ENCODE data around the gene TSC2. TPM values are rescaled to one million over a fixed set of nuclear protein-coding genes. Genes with fewer than 3 reads are reported as not detected.
A peak's percentile ranks its signal among the peaks of the same experiment; 100 is the strongest.

The TSC2 gene
- total and polyA plus RNA-seq, 2 of the 13 experiments (the other 11 are each of a cell fraction or from before 2014, with no cell fraction given): 19.6 to 40.4 TPM

- 0 out of 2 replicates have a peak, but pooled peaks have one; percentile 62 for TF ChIP-seq TOPORS (CRISPR knock-in tag; IDR thresholded peaks at IDR 0.05)
- peak; percentile 58; the same call in 1 of the 2 replicates for TF ChIP-seq ZNF891 (CRISPR knock-in tag; IDR thresholded peaks at IDR 0.05)
- TF ChIP-seq ETV6 (CRISPR knock-in tag; conservative IDR thresholded peaks at IDR 0.05): 0 out of 2 replicates have a peak, but pooled peaks have one; percentile 51
- no peak for TF ChIP-seq ATF4 (CRISPR knock-in tag; IDR thresholded peaks at IDR 0.05)
- no peak for TF ChIP-seq MATR3 (CRISPR knock-in tag; IDR thresholded peaks at IDR 0.05)
- no peak for TF ChIP-seq HOXA7 (CRISPR knock-in tag; IDR thresholded peaks at IDR 0.05)
- peak; percentile 94 for TF ChIP-seq HNRNPL (IDR thresholded peaks at IDR 0.05; ENCODE audit: low read depth, low read length)
- TF ChIP-seq ZNF33B (CRISPR knock-in tag; IDR thresholded peaks at IDR 0.05): no peak
- no peak for TF ChIP-seq PCBP2 (optimal IDR thresholded peaks at IDR 0.05; ENCODE audit: low read depth, low read length, poor library complexity, severe bottlenecking)
- no peak for TF ChIP-seq HNF1A (IDR thresholded peaks at IDR 0.05; ENCODE audit: low read depth)
- TF ChIP-seq HNF1A (CRISPR knock-in tag; IDR thresholded peaks at IDR 0.05; ENCODE audit: borderline replicate concordance): no peak
- no peak for TF ChIP-seq ZNF577 (CRISPR knock-in tag; IDR thresholded peaks at IDR 0.05; ENCODE audit: borderline replicate concordance, low read depth)
- TF ChIP-seq ZNF607 (CRISPR knock-in tag; IDR thresholded peaks at IDR 0.05; ENCODE audit: borderline replicate concordance): 0 out of 2 replicates have a peak, but pooled peaks have one; percentile 41
- no peak for TF ChIP-seq ZNF143 (CRISPR knock-in tag; IDR thresholded peaks at IDR 0.05)
- peak; percentile 31 for TF ChIP-seq AGO1 (IDR thresholded peaks at IDR 0.05; ENCODE audit: low read depth, low read length, poor library complexity, severe bottlenecking)
- TF ChIP-seq ZNF775 (CRISPR knock-in tag; IDR thresholded peaks at IDR 0.05; ENCODE audit: borderline replicate concordance): no peak
- TF ChIP-seq KLF9 (CRISPR knock-in tag; IDR thresholded peaks at IDR 0.05; ENCODE audit: low read depth): no peak
- no peak for TF ChIP-seq SRSF4 (IDR thresholded peaks at IDR 0.05; ENCODE audit: low read depth, low read length, poor library complexity, severe bottlenecking)
- TF ChIP-seq HOXA3 (CRISPR knock-in tag; IDR thresholded peaks at IDR 0.05): peak; percentile 13; the same call in 1 of the 2 replicates
- TF ChIP-seq SAP130 (CRISPR knock-in tag; IDR thresholded peaks at IDR 0.05; ENCODE audit: low read depth): 0 out of 2 replicates have a peak, but pooled peaks have one; percentile 44
- TF ChIP-seq ZMAT3 (CRISPR knock-in tag; conservative IDR thresholded peaks at IDR 0.05): 0 out of 2 replicates have a peak, but pooled peaks have one; percentile 46
- TF ChIP-seq MBD4 (IDR thresholded peaks at IDR 0.05; ENCODE audit: borderline replicate concordance, low read length): no peak
- TF ChIP-seq ZFP91 (CRISPR knock-in tag; IDR thresholded peaks at IDR 0.05; ENCODE audit: borderline replicate concordance): no peak
Measured at GRCh38 chr16:2033057-2033908, 14.5 kb upstream of the TSC2 start (continued).
